Stomach (tissue), 4 donors: Measurements from ENCODE around the gene PSMD1.

Experiments used
- POLR2AphosphoS5 ChIP-seq, 3 donors: sonication (generic); formaldehyde crosslinking; IDR thresholded peaks; one replicate each; pipeline ENCODE4 v1.6.1; 2016; ENCODE audit warnings: antibody characterized with exemption in 3 of 3
- TF ChIP-seq, protein P1 (sequence below), 7 experiments: fragments of 450-650 bp in 4 of 7; fragments of 200-600 bp in 3 of 7; sonication (generic) in 3 of 7; IDR thresholded peaks; one replicate each; pipeline ENCODE4 v1.5.1; 2016 to 2019; ENCODE audit warnings: antibody characterized with exemption in 7 of 7, control low read depth in 2 of 7, mild to moderate bottlenecking in 1 of 7

DNA sequence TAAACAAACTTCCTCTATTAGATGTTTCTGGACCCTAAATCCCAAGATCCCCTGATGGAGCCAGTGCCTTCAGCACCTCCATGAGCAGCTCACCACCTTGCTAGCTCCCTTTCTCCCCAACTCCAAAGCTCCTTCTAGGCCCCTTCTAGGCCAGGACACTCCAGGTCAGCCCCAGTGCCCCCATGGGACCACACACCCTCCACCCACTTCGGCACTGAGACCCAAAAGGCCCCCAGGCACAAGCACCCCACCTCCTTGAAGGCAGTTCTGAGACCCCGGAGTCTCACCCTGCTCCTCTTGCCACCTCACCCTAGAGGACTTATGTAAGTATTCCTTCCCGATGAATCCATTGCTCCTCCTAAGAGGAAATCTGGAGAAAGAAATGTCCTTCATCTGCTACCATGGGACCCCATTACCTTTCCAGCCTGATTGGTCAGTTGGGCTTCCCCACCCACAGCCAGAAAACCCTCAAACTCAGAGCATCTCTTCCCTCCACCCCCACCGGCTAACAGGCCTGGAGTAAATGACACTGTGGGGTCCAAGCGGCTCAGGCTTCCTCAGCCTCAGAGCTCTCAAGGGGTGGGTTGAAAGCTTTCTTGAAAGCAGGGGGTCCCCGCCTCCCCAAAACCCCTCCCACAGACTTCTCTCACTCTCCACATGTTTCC, 132.0 kb downstream of the PSMD1 start:
- no peak for TF ChIP-seq POLR2AphosphoS5 (IDR thresholded peaks at IDR 0.05)
- TF ChIP-seq, protein P1, sequence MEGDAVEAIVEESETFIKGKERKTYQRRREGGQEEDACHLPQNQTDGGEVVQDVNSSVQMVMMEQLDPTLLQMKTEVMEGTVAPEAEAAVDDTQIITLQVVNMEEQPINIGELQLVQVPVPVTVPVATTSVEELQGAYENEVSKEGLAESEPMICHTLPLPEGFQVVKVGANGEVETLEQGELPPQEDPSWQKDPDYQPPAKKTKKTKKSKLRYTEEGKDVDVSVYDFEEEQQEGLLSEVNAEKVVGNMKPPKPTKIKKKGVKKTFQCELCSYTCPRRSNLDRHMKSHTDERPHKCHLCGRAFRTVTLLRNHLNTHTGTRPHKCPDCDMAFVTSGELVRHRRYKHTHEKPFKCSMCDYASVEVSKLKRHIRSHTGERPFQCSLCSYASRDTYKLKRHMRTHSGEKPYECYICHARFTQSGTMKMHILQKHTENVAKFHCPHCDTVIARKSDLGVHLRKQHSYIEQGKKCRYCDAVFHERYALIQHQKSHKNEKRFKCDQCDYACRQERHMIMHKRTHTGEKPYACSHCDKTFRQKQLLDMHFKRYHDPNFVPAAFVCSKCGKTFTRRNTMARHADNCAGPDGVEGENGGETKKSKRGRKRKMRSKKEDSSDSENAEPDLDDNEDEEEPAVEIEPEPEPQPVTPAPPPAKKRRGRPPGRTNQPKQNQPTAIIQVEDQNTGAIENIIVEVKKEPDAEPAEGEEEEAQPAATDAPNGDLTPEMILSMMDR (IDR thresholded peaks at IDR 0.05) = no peak
